ENCODE data around the gene TRIM49D2. TPM values are rescaled to one million over a fixed set of nuclear protein-coding genes. Genes with fewer than 3 reads are reported as not detected.

The TRIM49D2 gene
- total RNA-seq, 3 donors from 2014 or later (not counting 1 experiment from before 2014, with no cell fraction given) = 2.5 TPM; not detected in 2

Other genes starting within 250 kb of the TRIM49D2 start
- not detected for gene TRIM77, start 213.8 kb upstream of the TRIM49D2 start, total RNA-seq
- gene TRIM49, start 115.5 kb upstream of the TRIM49D2 start, total RNA-seq = not detected
- gene TRIM64B, start 45.6 kb upstream of the TRIM49D2 start, total RNA-seq = 1 to 10 TPM in 1 of 3 donors, not detected in 2; 1.1 TPM
- gene TRIM49D1, start 1.8 kb upstream of the TRIM49D2 start, total RNA-seq = 1 to 10 TPM in 1 of 3 donors, not detected in 2; 8.5 TPM
- gene TRIM64, start 42.0 kb downstream of the TRIM49D2 start, total RNA-seq = not detected
- not detected for gene TRIM49C, start 107.0 kb downstream of the TRIM49D2 start, total RNA-seq
- not detected for gene UBTFL1, start 161.9 kb downstream of the TRIM49D2 start, total RNA-seq
- not detected for gene NAALAD2, start 210.6 kb downstream of the TRIM49D2 start, total RNA-seq

Data from natural killer cell (primary cell).